Dermis microvascular lymphatic vessel endothelial cell (primary cell): ENCODE results near the gene MEIS3. TPM values are rescaled to one million over a fixed set of nuclear protein-coding genes. Genes with fewer than 3 reads are reported as not detected.
A peak's percentile ranks its signal among the peaks of the same experiment; 100 is the strongest.

Experiments used
- DNase-seq, 2 donors: peaks; one replicate each; pipeline versions ENCODE4 v3.0.0 to v3.0.0-alpha.2; 2010; ENCODE audit warnings: low read depth in 2 of 2
- total RNA-seq: library from RNA; depleted of rRNA; stranded (reverse); fragments of >200 nt; gene quantifications from 2 replicates; pipeline ENCODE4 v1.2.1, GENCODE V29; 2014

MEIS3 gene
- total RNA-seq, 1 donor from 2014 or later = 0.26 TPM

GRCh38 chr19:47435883-47436417 is 16.6 kb upstream of the MEIS3 start:
- DNase-seq = no peak

- no peak for DNase-seq
Observed at GRCh38 chr19:47435196-47435595, 15.9 kb upstream of the MEIS3 start.

GRCh38 chr19:47434088-47434487 is 14.8 kb upstream of the MEIS3 start:
- DNase-seq = no peak

GRCh38 chr19:47433121-47433520 is 13.8 kb upstream of the MEIS3 start:
- no peak for DNase-seq

- DNase-seq = no peak
Observed at GRCh38 chr19:47432499-47432898, 13.2 kb upstream of the MEIS3 start.

- DNase-seq = no peak
Observed at GRCh38 chr19:47432091-47432490, 12.8 kb upstream of the MEIS3 start.

- peak in 1 of 2 donors; percentile 46 for DNase-seq
Observed at GRCh38 chr19:47430041-47430802, 10.9 kb upstream of the MEIS3 start.

- no peak for DNase-seq
Observed at GRCh38 chr19:47429140-47429793, 9.9 kb upstream of the MEIS3 start.

- DNase-seq = peak; percentile 82 to 100
Observed at GRCh38 chr19:47428177-47428894, 9.0 kb upstream of the MEIS3 start.

- DNase-seq = peak; percentile 12 to 58
Observed at GRCh38 chr19:47427241-47428176, 8.2 kb upstream of the MEIS3 start.

GRCh38 chr19:47423203-47423882 is 4.0 kb upstream of the MEIS3 start:
- no peak for DNase-seq

- no peak for DNase-seq
Observed at GRCh38 chr19:47422417-47423163, 3.3 kb upstream of the MEIS3 start.

- DNase-seq = no peak
Observed at GRCh38 chr19:47421844-47422395, 2.6 kb upstream of the MEIS3 start.

- no peak for DNase-seq
Observed at GRCh38 chr19:47421244-47421786, 2.0 kb upstream of the MEIS3 start.

GRCh38 chr19:47419789-47420188 is 462 bp upstream of the MEIS3 start:
- DNase-seq = no peak

- no peak for DNase-seq
Observed at GRCh38 chr19:47418692-47419029, 666 bp downstream of the MEIS3 start.

- no peak for DNase-seq
Observed at GRCh38 chr19:47417746-47418691, 1.3 kb downstream of the MEIS3 start.

GRCh38 chr19:47417107-47417745 is 2.1 kb downstream of the MEIS3 start:
- DNase-seq = no peak
